ENCODE measurements around the gene MAP4K4.

GRCh38 chr2:101811226-101812015 is 113.9 kb downstream of the MAP4K4 start:
- TF ChIP-seq CTCF (IDR thresholded peaks at IDR 0.05; ENCODE audit: insufficient read depth, low read length, poor library complexity, severe bottlenecking), result no peak
- no peak for TF ChIP-seq EZH2phosphoT487 (conservative IDR thresholded peaks at IDR 0.05; ENCODE audit: low read length)
